GM18858 (cell line): Measurements from ENCODE around the gene PRDM16.

Source experiments
- ATAC-seq: cut with Tn5 transposase; IDR thresholded peaks from one replicate; pipeline ENCODE4 v1.9.1; 2021; ENCODE audit not compliant: unreplicated experiment

Gene PRDM16

GRCh38 chr1:3196577-3197245, 127.7 kb downstream of the PRDM16 start:
- ATAC-seq = no peak

GRCh38 chr1:3197781-3198316, 128.8 kb downstream of the PRDM16 start:
- no peak for ATAC-seq

DNA sequence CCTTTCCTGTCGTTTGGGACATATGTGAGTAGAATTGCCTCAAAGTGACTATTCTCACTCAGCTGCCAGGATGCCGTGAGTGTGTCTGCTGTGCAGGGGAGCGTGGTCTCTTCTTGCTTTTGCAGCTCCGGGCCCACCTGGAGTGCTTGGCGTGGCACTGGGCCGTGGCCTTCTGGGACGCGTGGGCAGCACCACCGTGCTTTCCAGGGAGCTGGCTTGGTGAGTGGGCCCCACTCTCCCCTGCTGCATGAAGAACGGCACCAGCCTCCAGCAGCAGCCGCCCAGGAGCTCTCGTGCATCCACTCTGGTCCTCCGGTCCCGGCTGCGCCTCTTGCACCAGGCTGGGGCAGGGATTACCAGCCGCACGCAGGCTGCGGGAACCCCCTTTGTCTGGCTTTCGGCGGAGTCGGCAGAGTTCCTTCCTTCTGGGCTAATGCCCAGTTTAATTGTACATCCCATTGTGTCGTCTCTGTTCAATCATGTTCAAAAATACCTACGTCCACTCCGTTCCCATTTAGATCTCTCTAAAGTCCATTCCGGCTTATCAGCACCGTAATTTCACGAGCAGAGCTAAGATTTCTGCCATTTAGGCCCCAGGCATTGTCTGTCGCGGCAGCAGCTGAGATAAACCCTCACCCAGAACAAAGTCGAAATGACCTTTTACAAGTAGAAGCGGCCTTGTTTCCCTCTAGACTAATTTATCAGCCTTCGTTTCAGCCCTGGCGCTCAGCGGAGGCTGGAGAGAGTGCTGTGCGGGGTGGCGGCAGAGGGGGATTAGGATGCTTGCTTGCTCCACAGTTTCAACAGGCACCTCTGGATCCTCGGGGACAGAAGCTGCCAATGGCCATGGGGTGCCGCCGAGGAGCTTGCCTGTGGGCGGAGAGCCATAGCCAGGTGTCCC, 129.6 kb downstream of the PRDM16 start:
- no peak for ATAC-seq

GRCh38 chr1:3204725-3205124, 135.7 kb downstream of the PRDM16 start:
- ATAC-seq = no peak

DNA sequence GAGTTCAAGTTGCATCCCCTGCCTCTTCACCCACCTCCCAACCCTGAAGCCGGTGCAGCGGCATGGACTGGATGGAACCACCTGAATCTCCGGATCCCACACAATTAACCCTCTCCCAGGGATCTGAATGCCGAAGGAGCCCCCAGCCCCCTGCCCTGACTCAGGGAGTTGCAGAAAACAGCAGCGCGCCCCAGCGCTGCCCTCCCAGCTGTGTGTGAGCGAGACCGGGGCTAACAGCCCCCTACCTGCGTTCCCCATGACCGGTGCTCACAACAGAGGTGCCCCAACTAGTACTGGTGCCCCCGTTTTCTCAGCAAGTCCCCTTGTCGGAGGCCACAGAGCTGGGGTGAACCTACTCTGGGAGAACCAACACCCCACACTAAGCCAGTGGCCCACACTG, 136.8 kb downstream of the PRDM16 start:
- no peak for ATAC-seq

DNA sequence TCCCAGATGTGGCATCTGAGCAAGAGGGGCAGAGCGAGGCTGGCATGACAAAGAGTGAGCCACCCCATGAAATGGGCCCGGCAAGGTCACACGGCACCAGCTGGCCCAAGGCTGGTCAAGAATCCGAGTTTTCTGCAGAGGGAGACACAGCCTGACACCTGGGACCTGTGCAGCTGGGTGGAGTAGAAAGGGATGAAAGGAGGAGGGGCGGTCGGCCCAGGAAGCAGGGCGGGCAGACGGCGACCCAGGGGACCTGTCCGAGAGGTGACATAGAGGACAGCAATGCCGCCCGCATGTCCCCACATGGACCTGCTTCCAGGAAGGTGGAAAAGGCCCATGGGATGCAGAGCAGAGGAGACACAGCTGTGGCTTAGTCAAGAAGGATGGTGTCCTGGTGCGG, 137.7 kb downstream of the PRDM16 start:
- no peak for ATAC-seq

DNA sequence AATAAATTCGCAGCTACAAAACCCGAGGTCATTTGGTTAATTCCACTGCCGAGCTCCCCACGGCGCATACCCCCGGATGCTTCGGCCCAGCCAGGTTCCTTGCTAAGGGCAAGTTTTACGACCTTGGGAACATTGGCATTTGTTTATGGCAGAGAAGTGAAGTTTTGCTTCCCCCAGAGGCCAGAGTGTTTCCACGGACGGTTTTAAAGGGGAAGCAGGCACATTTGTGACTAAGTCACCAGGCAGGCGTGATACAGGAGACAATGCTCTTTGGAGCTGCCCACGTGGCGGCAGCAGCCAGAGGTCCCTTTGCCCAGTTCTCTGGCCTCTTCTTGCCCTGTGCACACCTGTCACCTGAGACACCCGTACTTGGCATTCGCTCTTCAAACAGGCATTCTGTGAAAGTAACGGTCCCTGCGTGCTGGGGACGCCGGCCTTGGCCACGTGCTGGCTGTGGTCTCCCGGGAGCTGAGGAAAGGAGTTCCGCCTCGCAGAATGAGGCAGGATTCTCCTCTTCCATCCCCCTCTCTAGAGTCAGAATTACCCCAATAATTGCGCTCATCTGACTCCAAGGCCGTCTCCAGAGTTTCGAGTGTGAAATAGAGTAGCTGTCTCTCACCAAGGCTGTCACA, 138.3 kb downstream of the PRDM16 start:
- ATAC-seq = no peak

DNA sequence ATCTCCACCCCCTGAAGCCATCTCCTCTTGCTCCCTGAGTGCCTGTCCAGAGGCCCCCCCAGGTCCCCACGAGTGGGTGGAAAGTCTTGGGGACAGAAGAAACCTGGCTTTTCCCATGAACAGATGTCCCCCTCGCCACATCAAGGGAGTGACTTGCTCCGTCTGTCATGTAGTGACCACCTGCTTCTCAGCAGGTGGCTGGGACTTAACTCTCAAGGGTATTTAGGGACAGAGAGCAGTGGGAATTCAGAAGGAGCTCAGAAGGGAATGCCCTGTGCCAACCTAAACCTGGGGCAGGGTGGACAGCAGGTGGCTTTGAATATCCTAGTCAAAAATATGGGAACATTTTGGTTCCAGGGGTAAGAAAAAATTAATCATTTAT, 139.8 kb downstream of the PRDM16 start:
- ATAC-seq = no peak

GRCh38 chr1:3209201-3209600, 140.2 kb downstream of the PRDM16 start:
- ATAC-seq = no peak

- ATAC-seq = no peak
Measured at GRCh38 chr1:3211582-3212375, 142.8 kb downstream of the PRDM16 start.

- no peak for ATAC-seq
Measured at GRCh38 chr1:3212453-3213355, 143.7 kb downstream of the PRDM16 start.

DNA sequence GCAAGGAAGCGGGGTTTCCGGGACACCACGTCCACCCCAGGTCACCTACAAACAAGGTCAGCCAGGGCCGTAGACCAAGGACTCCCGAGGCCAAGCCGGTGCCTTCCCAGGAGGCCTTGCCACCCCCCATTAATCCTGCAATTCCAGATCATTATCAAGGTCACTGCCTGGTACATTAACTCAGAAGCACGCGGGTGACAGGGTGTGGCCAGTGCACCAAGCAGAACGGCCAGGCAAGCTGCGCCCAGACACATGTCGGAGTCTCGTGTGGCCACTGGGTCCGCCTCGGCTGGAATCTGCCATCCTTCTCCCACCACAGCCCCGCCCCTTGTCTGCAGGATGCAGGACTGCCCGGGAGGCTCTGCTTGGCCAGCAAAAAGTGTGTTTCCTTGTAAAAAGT, 144.7 kb downstream of the PRDM16 start:
- no peak for ATAC-seq

DNA sequence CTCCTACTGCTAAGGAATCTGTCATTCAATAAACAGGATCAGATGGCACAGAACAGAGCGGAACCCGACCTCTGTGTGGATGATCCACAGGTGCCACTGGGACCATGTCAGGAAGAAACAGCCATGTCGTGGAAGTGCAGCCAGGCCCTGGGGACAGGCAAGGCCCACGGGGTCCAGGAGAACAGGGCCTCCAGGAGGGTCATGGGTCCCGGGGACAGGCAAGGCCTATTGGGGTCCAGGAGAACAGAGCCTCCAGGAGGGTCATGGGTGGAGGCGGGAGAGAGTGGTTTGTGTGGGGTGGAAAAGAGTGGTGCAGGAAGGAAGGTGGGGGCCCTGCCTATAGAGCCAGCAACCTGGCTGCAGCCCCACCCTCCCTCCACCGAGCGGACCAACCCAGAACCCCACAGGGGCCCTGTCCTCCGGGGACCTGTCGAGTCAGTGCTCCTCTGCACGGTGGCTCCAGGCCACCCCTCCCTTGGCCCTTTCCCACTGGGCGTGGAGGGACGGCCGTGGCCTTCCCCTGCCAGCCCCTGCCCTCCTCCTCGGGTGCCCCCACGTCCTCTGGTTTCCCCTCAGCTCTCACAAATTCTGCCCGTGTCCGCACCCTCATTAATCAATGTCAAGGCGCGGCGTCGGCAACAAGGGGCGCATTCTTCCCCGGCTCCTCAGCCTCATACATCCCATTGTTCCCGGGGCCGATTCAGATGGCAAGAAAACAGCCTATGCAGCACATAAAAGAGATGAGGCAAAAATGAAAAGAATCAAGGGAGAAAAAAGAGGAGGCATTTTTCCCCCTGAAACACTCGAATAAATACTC, 146.4 kb downstream of the PRDM16 start:
- ATAC-seq = no peak

- no peak for ATAC-seq
Measured at GRCh38 chr1:3216015-3216391, 147.0 kb downstream of the PRDM16 start.

GRCh38 chr1:3217181-3217641, 148.2 kb downstream of the PRDM16 start:
- no peak for ATAC-seq

DNA sequence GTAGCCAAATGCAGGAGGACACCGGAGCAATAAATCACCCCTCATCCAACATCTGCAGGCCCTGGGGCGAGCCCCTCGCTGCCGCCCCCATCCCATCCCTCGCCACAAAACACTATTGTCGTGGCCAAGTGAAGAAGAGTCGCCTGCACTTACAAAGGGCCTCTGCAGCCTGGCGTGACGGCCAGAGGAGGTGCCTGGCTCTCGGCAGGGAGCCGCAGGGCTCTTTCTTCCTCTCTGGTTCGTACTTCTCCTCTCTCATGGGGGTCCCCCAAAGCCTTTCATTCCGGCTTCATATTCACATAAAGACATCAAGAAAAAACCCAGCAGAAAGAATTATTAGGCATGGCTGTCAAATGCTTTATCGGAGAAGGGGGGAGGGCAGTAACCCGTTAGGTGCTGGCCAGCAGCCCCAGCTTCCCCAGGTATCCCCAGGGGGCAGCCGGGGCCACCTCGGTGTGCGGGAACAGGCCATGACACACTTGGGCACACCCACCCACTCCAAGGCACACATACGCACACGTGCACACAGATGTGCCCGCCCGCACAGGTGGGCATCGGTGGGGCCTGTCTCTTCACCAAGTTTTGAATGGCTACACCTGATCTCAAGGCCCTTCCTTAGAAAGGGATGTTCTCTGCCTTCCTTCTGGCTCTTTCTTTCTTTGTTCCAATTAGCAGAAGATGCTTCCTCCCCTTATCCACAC, 149.1 kb downstream of the PRDM16 start:
- ATAC-seq = no peak

GRCh38 chr1:3219005-3219790, 150.2 kb downstream of the PRDM16 start:
- ATAC-seq = no peak
